Measurements from ENCODE around the gene SEPTIN6. TPM values are rescaled to one million over a fixed set of nuclear protein-coding genes. Genes with fewer than 3 reads are reported as not detected.

Gene SEPTIN6
- total RNA-seq, 2 experiments from 2014 or later = 132 to 134 TPM

DNA sequence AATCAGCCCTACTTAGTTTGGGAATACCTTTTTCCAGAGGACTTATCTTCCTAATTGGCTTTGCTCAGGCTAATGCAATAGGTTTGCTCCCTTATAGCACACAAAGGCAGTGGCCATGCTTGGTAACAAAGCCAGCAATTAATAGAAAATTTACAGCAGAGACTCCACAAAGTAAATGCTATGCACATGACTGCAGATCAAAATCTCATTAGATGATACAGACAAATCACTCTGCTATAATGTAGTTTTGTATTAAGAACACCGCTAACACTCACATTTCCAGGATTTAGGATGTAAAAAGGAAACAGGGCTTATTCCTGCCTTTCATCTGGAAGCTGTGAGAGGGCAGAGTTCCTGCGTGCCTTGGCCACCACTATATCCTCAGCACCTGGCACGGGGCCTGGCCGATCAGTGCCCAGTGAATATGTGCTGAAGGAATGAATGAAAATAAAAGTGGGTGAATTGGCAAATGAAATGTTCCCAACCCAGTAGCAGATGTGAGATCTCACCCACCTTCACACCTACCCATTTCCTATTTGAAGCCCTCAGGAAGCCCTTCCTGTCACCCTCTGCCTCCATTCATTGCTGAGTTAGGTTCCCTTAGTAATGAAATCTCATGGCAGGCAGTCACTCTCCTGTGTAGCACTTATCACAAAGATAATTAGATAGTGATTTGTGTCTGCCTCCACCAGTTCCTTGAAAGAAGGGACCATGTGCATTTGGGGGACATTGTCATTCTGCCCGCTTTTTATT lies 5.1 kb downstream of the SEPTIN6 start:
- Mint-ChIP-seq H3K4me3 (peak overlapping the region; percentile 93), H3K36me3 (ENCODE audit: low read depth) (peaks cover 64% of the 10 kb centered on the region), H3K27me3 (no peaks in the 10 kb centered on the region), H3K4me1 (ENCODE audit: low read depth) (peaks cover 65% of the 10 kb centered on the region), H3K27ac (peak overlapping the region; percentile 96), H3K9me3 (no peaks in the 10 kb centered on the region)
- ATAC-seq (ENCODE audit: poor library complexity) (no peak), DNase-seq (peak in 2 of 14 experiments; percentile 37 to 79)
- Histone ChIP-seq H3K4me3 (ENCODE audit: low read length) (peak overlapping the region; percentile 28), H3K4me1 (ENCODE audit: insufficient read depth, low read length) (peaks cover 69% of the 10 kb centered on the region), H3K9me3 (ENCODE audit: control insufficient read depth in 1 of 2, insufficient read depth in 1 of 2, low read length in 2 of 2) (no peaks in the 10 kb centered on the region), H3K27me3 (ENCODE audit: control insufficient read depth in 1 of 2, insufficient read depth in 2 of 2, low read length in 2 of 2) (no peaks in the 10 kb centered on the region), H3K27ac (ENCODE audit: low read depth in 1 of 2, low read length in 2 of 2) (peak overlapping the region; percentile 52 to 59), H3K36me3 (ENCODE audit: insufficient read depth, low read length) (peaks cover 5% of the 10 kb centered on the region)
- intact Hi-C loops (cut with DNase I, micrococcal nuclease) = no loop called here
- POLR2A ChIA-PET = interaction anchor here (1.2 to 6.8 kb wide), 7 partner anchors 10 to 165 kb away, joined by 3 to 199 read pairs (median 8); partner anchors contain the start of genes NKRF, UBE2A and UPF3B
- no peak for TF ChIP-seq CTCF (IDR thresholded peaks at IDR 0.05)
- CTCF ChIA-PET = interaction anchor here (5.6 kb wide), 1 partner anchor 10 kb away, joined by 42 read pairs; no protein-coding TSS in a partner anchor

DNA sequence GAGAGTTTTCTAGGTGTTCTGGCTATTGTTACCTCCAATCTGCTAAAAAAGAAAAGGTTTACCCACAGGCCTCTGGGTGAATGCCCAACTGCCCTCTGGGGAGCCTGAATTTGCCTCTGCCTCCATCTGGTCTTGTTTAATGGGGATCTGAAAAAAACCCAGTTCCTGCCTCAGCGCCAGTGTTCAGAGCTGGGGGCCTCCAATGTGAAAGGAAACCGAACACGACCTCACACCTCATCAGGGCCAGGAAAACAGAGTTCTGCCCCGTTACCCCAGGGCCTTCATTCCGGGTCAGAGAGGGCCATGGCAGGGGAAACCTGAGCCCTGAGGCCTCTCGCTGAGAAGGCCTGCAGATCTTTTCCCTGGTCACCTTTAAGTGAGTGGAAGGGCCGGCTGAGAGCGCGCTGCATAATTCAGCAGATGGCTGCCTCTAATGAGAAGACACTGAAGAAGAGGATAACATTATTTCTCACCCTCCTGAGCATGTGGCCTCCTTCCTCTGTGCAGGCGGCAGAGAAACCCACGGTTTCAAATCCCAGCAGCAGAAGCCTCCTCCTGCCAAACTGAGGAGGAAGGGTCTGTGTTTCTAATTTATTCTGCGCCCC lies 6.8 kb downstream of the SEPTIN6 start:
- peak overlapping the region; percentile 93 for H3K4me3 Mint-ChIP-seq
- peaks cover 5% of the 10 kb centered on the region for H3K36me3 ChIP-seq (ENCODE audit: insufficient read depth, low read length)
- H3K27ac Mint-ChIP-seq = peak overlapping the region; percentile 96
- peaks cover 55% of the 10 kb centered on the region for H3K36me3 Mint-ChIP-seq (ENCODE audit: low read depth)
- intact Hi-C loops (cut with DNase I, micrococcal nuclease) = no loop called here
- POLR2A ChIA-PET = interaction anchor here (1.7 to 5.1 kb wide), 4 partner anchors 6 to 72 kb away, joined by 4 to 145 read pairs (median 13); partner anchors contain the start of gene SEPTIN6
- H3K4me3 ChIP-seq (ENCODE audit: low read length) = peak overlapping the region; percentile 48
- peaks cover 80% of the 10 kb centered on the region for H3K4me1 Mint-ChIP-seq (ENCODE audit: low read depth)
- H3K27ac ChIP-seq (ENCODE audit: low read depth in 1 of 2, low read length in 2 of 2) = peak overlapping the region; percentile 95 to 98
- peaks cover 78% of the 10 kb centered on the region for H3K4me1 ChIP-seq (ENCODE audit: insufficient read depth, low read length)
- no peak for TF ChIP-seq CTCF (IDR thresholded peaks at IDR 0.05)
- ATAC-seq (ENCODE audit: poor library complexity) (no peak), DNase-seq (peak in 4 of 14 experiments; percentile 37 to 71 (median 52))
- no peaks in the 10 kb centered on the region for H3K9me3 ChIP-seq (ENCODE audit: control insufficient read depth in 1 of 2, insufficient read depth in 1 of 2, low read length in 2 of 2)
- H3K27me3 ChIP-seq (ENCODE audit: control insufficient read depth in 1 of 2, insufficient read depth in 2 of 2, low read length in 2 of 2) = no peaks in the 10 kb centered on the region
- CTCF ChIA-PET = interaction anchor here (2.0 kb wide), 1 partner anchor 43 kb away, joined by 5 read pairs; no protein-coding TSS in a partner anchor
- no peaks in the 10 kb centered on the region for H3K9me3 Mint-ChIP-seq
- H3K27me3 Mint-ChIP-seq = no peaks in the 10 kb centered on the region

DNA sequence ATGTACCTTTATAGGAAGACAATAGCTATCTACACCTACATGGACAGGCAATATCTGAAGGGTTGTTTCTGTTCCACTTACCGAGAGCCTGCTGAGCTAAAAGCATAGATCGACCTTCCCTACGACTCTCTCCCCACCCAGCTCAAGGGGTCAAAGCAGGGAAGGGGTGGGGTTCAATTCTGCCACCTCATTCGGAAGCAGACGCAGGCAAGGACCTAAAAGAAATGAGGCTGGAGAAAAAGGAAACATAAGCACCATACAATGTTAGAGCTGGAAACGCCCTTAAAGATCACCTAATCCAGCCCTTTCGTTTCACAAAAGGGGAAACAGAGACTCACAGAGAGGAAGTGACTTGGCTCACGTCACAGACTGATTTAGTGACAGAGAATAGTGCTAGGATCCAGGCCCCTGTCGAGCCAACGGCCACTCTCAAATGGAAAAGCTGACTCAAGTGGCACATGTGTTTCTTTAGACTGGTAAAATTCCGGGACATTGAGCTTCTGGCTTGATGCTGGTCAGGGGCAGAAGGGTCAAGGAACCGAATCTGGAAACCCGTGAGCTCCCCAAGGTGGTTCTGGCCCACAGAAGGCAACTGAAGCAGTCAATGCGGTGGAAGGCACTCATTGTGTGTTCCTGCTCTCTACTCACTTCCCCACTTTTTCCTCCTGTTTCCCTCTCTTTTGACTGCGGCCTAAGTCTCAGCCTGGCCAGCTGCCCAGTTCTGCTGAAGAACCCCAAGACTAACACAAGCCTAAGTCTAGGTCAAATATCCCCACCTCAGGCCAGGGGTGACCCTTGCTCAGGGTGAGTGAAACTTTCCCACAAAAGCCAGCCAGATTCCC lies 7.5 kb downstream of the SEPTIN6 start:
- H3K4me1 Mint-ChIP-seq (ENCODE audit: low read depth) = peaks cover 85% of the 10 kb centered on the region
- DNase-seq = peak in 4 of 14 experiments; percentile 51 to 86 (median 74)
- H3K27me3 Mint-ChIP-seq = no peaks in the 10 kb centered on the region
- H3K36me3 ChIP-seq (ENCODE audit: insufficient read depth, low read length) = peaks cover 5% of the 10 kb centered on the region
- peaks cover 81% of the 10 kb centered on the region for H3K4me1 ChIP-seq (ENCODE audit: insufficient read depth, low read length)
- H3K27ac Mint-ChIP-seq = peak overlapping the region; percentile 96
- H3K27me3 ChIP-seq (ENCODE audit: control insufficient read depth in 1 of 2, insufficient read depth in 2 of 2, low read length in 2 of 2) = no peaks in the 10 kb centered on the region
- H3K4me3 Mint-ChIP-seq = peak overlapping the region; percentile 93
- no peak for TF ChIP-seq CTCF (IDR thresholded peaks at IDR 0.05)
- CTCF ChIA-PET = interaction anchor here (0.9 to 2.0 kb wide), 4 partner anchors 8 to 169 kb away, joined by 3 to 9 read pairs (median 4); partner anchors contain the start of gene SEPTIN6
- peak; percentile 40 for ATAC-seq (ENCODE audit: poor library complexity)
- no peaks in the 10 kb centered on the region for H3K9me3 ChIP-seq (ENCODE audit: control insufficient read depth in 1 of 2, insufficient read depth in 1 of 2, low read length in 2 of 2)
- peak overlapping the region; percentile 95 to 98 for H3K27ac ChIP-seq (ENCODE audit: low read depth in 1 of 2, low read length in 2 of 2)
- H3K4me3 ChIP-seq (ENCODE audit: low read length) = peak overlapping the region; percentile 48
- POLR2A ChIA-PET = interaction anchor here (0.9 to 5.1 kb wide), 7 partner anchors 7 to 106 kb away, joined by 3 to 145 read pairs (median 5); partner anchors contain the start of genes RPL39 and SEPTIN6
- intact Hi-C loops (cut with DNase I, micrococcal nuclease) = no loop called here
- H3K9me3 Mint-ChIP-seq = no peaks in the 10 kb centered on the region
- peaks cover 54% of the 10 kb centered on the region for H3K36me3 Mint-ChIP-seq (ENCODE audit: low read depth)
